HG03095 (cell line): ENCODE measurements around the gene MAD2L2.
"Not testable (repeated sequence)": the region's sequence is repeated elsewhere in the genome, so short reads cannot be mapped to it uniquely, and the experiment has no call there.

Experiments used
- ATAC-seq: cut with Tn5 transposase; IDR thresholded peaks from one replicate; pipeline ENCODE4 v1.9.1; 2021; ENCODE audit warnings: moderate library complexity; ENCODE audit not compliant: unreplicated experiment

MAD2L2 gene

GRCh38 chr1:11654137-11654938 lies 26.6 kb downstream of the MAD2L2 start, which contains the start of the genes FBXO2 and FBXO44:
TSS of gene FBXO2 (minus strand) at chr1:11654429. CDS start at chr1:11654340, 89 bp downstream.
TSS of gene FBXO44 (plus strand) at chr1:11654877. CDS start at chr1:11655836, 959 bp downstream.
- peak; percentile 62 for ATAC-seq

- ATAC-seq: no peak
Observed at GRCh38 chr1:11653861-11654136, 27.1 kb downstream of the MAD2L2 start.

- no peak for ATAC-seq
Observed at GRCh38 chr1:11653101-11653860, 27.7 kb downstream of the MAD2L2 start.

- ATAC-seq: no peak
Observed at GRCh38 chr1:11652203-11652780, 28.7 kb downstream of the MAD2L2 start.

GRCh38 chr1:11651017-11651416 lies 29.9 kb downstream of the MAD2L2 start:
- ATAC-seq: no peak

- ATAC-seq: no peak
Observed at GRCh38 chr1:11650331-11650991, 30.5 kb downstream of the MAD2L2 start.

- ATAC-seq: no peak
Observed at GRCh38 chr1:11649624-11650330, 31.2 kb downstream of the MAD2L2 start.

GRCh38 chr1:11649237-11649623 lies 31.7 kb downstream of the MAD2L2 start:
- no peak for ATAC-seq

- ATAC-seq: no peak
Observed at GRCh38 chr1:11648732-11649158, 32.2 kb downstream of the MAD2L2 start.

GRCh38 chr1:11648039-11648438 lies 32.9 kb downstream of the MAD2L2 start:
- no peak for ATAC-seq

- no peak for ATAC-seq
Observed at GRCh38 chr1:11647333-11647732, 33.6 kb downstream of the MAD2L2 start.

GRCh38 chr1:11646317-11646716 lies 34.6 kb downstream of the MAD2L2 start:
- ATAC-seq: no peak

- ATAC-seq: no peak
Observed at GRCh38 chr1:11645670-11646265, 35.2 kb downstream of the MAD2L2 start.

- ATAC-seq: no peak
Observed at GRCh38 chr1:11645270-11645669, 35.7 kb downstream of the MAD2L2 start.

GRCh38 chr1:11643782-11644181 lies 37.2 kb downstream of the MAD2L2 start:
- no peak for ATAC-seq

GRCh38 chr1:11642418-11643017 lies 38.4 kb downstream of the MAD2L2 start:
- not testable (repeated sequence) for ATAC-seq

GRCh38 chr1:11641776-11642305 lies 39.1 kb downstream of the MAD2L2 start:
- no peak for ATAC-seq

- ATAC-seq: no peak
Observed at GRCh38 chr1:11640944-11641343, 40.0 kb downstream of the MAD2L2 start.

GRCh38 chr1:11640101-11640500 lies 40.8 kb downstream of the MAD2L2 start:
- ATAC-seq: no peak

- no peak for ATAC-seq
Observed at GRCh38 chr1:11639372-11639771, 41.6 kb downstream of the MAD2L2 start.
